HK-2 (cell line): ENCODE data around the gene LRP1B.
A peak's percentile ranks its signal among the peaks of the same experiment; 100 is the strongest.

Source experiments
- DNase-seq: peaks from one replicate; pipeline ENCODE4 v3.0.0-alpha.2; 2018; ENCODE audit not compliant: unreplicated experiment

Gene LRP1B

DNA sequence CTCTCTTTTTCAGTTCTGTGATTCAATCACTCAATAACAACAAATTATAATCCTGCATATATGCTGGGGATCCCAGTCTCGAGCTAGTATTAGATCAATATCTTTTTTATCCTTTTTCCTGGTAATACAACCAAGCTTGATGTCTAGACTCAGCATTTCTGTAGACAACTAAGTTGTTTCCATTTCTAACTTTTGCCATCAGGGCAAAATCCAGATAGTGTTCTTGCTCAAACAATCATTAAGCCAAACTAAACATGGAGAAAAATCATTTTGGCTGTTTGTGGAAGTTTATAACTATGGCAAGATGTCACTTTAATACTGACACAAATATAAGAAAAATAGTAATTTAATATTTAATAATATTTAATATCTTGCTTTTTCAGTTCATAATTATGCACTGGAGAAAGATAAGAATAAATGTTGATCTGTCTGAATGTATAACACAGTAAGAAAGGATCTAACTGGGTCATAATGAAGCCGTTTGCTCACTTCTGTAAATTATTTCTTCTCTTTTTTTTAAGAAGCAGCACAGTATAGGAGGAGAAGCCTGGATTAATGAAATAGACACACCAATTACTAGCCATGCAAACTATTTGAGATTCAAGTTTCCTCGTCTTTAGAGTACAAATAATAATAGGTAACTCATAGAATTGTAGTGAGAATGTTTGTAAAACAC, 979.1 kb downstream of the LRP1B start:
- no peak for DNase-seq

DNA sequence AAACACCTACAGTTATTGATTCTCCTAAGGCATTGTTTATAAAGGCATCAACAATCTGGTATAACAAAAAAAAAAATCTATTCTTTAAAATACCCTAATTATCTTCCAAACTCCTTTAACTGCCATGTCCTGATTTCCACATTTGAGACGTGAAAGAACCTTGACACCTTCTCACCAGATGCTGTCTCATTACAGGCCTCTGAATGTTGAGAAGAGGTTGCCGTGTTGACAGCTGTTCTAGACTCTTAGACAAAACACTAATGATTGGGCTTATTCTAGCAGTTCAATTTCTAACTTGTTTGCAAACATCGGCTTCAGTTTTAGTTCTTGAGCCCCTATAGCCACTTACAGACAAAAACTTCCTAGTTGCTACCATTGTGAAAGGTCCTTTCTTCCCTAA, 988.8 kb downstream of the LRP1B start:
- DNase-seq: no peak

DNA sequence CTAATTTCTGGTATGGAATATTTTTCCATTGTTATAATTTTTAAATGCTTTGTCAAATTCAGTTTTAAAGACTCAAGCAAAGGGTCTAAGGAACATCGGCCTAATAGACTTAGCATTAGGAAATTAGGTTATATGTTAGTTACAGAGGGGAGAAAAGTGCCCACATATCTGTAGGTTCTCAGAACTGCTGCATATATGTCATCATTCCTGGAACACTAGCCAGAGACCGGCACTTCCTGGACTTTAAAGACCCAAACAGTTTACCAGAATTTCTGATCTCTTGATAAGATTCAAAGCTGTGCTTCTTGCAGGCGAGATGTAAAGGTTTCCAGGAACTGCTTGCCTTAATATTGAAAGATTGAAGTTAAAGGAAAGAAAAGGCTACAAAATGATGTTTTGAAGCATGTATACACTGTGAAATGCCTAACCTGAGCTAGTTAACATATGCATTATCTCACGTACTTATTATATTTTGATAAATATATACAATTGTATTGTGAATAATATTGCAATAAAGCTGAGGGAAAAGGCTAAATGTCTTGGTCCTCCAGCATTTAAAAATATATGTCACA, 993.6 kb downstream of the LRP1B start:
- no peak for DNase-seq

DNA sequence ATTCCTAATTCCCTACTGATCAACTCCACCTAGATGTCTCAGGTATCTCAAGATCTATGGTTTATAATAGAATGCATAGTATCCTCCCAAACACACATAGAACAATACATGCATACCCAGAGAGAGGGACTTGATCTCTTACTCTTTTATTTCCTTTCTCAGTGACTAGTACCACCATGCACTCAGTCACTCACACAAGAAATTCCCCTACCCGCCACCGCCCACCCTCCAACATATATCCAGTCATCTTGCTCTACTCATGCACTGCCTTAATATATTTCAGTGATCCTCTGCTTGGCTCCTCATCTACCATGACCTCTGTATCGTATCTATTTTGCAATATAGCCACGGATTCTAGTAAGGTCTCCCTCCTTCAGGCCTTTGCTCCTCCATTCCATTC, 996.9 kb downstream of the LRP1B start:
- no peak for DNase-seq

DNA sequence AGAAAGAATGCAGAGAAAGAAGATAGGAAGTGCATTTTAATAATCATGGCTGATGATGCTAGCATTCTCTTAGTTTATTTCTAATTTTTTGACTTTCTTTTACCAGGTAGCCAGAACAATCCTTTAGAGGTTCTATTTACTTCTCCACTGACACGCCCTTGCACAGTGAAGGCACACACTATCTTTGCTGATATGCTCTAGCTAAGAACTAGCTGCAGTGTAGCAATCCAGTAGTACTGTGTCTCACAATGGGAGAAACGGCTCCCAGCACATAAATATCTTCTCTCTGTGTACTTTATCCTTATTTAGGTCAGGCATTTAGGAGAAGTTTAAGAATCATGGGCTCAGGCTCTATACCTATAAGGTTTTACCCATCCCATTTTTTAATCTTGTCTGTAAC, 1005.4 kb downstream of the LRP1B start:
- no peak for DNase-seq

DNA sequence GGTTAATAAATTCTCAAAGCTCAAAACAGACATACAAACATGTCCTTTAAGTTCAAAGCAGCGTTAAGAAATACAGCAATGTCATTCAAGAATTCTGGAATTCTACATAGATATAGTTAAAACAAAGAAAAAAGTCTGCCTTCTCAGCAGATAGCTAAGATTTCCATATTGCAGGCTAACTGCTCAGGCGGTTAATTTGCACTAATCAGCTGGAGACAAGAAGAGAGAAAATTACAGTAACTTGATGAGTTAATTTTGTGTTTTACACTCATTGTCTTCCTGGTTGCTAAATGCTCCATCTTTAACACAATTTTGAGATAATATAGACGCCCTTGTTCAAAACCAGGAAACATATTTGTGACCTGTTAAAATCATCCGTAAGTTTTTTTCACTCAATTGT, 1012.0 kb downstream of the LRP1B start:
- DNase-seq: no peak

DNA sequence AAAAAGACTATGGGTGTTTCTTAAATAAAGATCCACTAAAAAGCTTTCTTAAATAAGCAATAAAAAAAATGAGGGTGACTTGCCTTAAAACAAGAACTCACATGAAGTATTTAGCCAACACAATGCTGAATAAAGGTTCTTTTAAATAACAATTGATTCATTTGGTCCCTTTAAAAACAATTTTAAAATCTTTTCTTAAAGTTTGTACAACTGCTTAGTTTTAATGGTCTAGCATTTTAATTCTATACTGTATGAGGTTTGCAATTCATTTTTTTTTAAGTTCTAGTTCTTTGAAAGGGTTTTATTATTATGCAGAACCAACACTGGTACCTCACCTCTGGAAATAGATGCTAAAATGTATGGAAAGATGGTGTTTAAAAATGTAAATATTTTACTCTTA, 1017.5 kb downstream of the LRP1B start:
- no peak for DNase-seq

DNA sequence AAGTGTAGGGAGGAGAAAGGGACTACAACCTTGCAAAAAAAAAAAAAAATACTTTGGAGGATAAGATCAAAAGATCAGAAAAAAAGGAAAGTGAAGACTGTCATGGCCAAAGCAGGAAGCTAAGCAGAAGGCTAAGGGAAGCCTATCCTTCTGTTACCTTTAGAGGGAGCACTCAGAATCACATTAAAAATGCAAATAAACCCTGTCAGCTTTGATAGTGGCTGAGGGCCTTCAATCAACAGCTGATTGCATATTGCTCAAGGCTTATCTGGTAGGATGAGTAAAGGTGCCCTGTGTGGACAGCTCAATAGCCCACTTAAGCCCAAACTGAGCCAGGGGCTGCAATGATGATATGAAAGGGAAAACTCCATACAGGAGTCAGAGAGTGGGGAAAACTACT, 1021.2 kb downstream of the LRP1B start:
- no peak for DNase-seq

DNA sequence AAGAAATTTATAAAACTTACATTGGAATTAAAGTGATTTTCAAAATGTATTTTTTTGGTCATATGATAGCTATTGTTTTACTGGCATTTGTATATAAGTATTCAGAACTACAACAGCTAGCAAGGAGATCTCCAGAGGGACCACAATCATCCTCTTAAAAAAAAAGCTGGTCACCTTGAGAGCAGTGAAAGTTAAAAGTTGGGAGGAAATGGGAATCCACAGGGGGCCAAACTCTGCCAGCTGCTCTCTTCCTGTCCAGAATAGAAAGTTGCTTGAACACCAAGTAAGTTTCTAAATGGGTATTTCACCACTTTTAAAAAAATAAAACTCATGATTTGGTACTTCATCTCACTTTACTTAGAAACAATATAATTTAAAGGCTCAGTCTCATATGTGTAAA, 1025.1 kb downstream of the LRP1B start:
- no peak for DNase-seq

DNA sequence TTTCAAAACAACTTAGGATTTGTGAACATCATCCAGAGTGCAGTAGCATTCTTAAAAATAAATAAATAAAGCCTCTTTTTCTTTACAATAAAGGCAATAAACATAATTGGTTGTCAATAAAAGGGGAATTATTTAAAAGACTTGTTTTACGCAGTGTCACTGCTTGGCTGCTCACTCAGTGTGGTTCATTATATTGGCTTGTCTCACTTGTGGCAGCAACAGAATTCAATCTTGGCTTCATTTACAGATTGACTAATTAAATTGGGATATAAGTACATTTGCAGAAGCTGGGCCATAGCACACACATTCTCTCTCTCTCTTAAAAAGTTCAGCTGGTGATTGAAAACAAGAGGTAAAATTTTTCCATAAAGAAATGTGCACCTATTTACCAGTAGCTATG, 1027.6 kb downstream of the LRP1B start:
- no peak for DNase-seq

DNA sequence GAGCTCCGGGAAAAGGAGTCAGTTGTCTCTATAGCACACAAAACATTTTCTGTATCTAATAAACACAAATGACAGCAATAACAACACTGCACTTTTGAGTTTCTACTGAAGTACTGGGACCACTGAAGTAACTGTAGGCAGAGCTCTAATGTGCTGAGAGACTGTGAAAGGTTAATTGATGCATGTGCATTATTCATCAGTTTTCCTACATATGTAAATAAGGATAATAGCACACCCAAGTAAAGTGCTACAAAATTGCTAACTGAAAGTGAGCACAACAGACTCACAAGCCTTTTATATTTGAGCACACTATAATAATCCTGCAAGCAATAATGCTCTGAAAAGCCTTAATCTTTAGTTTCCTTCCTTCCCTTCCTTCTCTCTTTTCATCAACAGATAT, 1051.6 kb downstream of the LRP1B start:
- no peak for DNase-seq

DNA sequence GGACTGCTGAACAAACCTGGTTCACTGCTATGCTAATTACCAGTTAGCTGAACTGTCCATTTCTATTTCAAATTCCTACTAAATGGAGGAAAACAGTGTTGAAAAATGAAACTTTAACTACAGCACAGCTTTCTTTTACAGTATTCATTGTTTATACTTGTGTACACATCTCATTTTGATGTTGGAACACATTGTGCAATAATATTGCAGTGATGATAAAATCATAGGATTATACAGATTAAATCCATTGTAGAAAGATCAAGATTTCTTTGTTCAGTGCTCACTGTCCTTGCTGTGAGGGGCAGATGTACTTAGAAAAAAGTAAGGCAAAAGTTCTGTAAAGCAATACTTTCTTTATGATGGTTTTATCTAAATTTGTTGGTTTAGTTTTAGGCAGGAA, 1055.1 kb downstream of the LRP1B start:
- no peak for DNase-seq

DNA sequence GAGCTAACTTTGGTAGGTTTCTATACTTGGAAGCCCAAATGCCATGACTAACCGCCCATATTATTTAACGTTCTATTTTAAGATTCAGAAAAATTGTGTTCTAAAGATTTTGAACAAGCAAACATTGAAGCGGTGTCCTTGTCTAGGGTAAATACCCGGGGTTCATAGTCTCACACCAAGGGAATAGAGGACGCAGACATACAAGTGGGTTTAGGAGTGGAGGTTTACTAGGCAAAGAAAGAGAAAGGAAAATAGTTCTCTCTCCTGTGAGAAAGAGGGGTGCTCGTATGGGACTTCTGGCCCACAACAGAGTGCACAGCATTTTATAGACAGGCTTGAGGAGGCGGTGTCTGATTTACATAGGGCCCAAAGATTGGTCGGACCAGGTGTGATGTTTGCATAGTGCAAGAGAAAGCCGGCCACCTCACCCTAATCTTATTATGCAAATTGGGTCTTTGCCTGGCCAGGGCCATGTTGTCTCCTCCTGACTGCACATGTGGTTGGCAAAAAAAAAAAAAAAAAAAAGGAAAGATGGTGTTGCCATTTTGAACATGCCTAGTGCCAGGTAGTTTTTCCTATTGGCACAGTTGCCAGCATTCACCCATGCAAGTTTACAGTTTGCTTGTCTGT, 1062.6 kb downstream of the LRP1B start:
- no peak for DNase-seq

DNA sequence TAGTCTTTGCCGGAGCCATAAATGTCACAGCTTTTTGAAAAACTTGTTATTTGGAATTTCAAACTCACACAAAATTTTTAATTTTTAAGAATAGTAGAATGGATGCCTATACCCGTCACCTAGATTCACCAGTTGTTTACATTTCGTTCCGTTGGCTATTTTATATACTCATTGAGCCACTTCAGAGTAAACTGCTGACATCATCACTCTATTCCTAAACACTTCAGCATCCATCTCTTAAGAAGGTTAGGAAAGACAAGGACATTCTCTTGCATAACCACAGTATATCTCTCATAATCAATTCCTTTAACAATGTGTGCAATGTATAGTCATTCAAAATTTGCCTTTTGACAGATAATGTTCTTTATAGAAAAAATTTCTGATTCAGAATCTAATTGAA, 1065.8 kb downstream of the LRP1B start:
- DNase-seq: no peak

DNA sequence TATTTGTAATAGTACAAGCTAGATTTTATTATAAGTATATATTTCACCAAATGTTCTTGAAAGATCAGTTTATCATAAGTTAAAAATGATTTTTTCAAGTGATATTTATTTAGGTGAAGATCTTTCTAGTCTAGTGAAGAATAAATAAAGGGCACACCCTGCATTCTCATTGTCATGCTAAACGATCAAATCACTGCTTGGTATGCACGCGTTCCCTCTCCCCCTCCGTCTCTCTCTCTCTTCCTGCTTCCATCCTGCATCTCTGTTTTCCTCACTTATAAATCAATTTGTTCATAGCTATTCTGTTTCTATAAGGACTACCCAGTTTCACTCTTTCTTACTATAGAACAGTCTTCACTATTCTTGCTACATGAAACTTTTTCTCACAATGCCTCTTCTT, 1067.4 kb downstream of the LRP1B start:
- DNase-seq: no peak

DNA sequence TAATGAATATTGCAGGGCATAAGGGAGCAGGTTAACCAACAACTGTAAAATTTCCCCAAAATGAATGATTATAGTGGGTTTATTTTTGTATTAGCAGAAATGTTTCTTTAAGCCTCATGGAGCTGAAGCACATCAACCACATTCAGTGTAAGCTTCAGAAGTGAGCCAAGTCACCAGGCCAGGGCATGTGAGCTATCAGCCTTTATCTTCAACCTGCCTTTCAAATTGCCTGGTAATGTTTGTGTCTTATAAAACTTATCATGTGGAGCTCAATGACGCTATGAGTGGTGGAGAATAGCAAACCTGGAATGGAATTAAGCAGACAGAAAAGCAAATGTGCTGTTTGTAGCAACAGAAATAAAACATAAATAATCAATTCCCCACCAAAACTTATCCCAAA, 1068.4 kb downstream of the LRP1B start:
- no peak for DNase-seq

DNA sequence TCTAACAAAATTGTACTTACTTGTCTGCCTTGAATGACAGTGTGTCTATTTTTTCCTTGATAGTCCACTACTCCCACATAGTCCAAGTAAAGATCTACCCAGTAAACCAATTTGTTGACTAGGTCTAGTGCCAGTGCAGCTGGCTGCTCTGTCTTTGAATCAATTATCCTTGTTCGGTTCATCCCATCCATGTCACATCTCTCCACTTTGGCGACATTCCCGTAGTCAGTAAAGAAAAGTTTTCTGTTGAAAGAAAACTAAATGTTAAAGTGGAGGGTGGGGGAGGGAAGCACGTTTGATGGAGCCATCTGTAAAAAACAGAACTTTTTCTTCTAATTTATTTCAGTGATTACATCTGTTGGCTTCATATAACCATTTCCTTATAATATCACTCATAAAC, 1068.8 kb downstream of the LRP1B start:
- no peak for DNase-seq

DNA sequence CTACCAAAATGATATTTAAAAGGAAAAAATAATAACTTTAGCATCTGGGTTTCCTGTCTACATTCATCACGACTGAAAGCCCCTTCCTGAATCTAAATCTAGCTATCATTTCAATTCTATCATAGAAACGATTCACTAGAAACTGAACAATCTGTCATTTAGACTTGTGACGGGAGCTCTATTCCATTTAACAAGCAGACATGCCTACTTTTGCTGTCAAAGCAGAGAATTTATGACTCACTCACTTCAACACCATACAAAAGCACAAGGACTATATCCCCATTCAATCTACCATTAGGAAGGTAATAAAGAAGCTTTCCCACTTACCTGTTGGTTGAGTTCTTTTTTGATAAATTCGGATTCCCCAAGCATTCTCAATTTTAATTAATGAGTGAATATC, 1072.3 kb downstream of the LRP1B start:
- DNase-seq: no peak

DNA sequence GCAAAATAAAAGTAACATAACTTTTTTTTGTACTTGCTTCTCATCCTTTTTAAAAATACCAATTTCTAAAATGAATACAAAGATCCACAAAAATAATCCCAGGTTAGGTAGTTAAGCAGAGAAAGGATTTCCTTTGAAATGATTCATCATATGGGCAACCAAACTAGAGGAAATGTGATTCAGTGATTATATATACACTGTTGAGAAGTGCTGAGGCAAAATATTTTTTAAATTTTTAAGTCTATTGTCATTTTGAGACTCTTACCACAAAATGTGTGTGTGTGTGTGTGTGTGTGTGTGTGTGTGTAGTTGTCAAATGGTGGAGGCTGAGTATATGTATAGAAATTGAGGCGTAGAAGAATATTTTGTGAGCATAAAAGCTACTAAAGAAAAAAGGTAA, 1075.3 kb downstream of the LRP1B start:
- peak; percentile 19 for DNase-seq

DNA sequence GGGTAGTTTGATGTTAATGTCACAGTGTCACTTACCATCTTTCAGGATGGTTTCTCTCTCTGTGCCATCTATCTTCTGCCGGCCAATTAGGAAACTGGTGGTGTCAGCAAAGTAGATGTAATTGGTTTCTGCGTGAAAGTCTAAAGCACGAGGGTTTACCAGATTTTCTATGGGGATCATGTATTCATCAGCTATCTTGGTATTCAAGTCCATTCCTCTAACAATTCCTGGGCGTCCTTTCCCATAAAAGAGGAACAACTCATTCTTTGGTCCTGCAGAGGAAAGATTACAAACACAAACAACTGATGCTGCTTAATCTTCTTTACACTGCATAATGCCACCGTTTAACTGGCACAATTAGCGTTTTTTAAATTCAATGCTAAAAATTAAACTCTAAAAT, 1081.9 kb downstream of the LRP1B start:
- no peak for DNase-seq

DNA sequence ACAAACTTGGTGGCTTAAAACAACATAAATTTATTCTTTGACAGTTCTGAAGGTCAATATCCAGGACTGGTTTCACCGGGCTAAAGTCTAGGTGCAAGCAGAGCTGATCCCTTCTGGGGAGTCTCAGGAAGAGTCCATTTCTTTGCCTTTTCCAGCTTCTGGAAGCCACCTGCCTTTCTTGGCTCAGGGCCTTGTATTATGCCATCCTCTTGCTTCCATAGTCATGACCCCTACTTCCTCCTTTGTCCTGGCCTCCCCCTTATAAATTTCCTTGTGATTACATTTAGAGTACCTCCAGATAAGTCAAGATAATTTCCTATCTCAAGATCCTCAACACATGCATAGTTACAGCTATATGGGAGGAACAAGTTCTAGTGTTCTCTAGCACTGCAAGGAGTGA, 1089.5 kb downstream of the LRP1B start:
- no peak for DNase-seq

DNA sequence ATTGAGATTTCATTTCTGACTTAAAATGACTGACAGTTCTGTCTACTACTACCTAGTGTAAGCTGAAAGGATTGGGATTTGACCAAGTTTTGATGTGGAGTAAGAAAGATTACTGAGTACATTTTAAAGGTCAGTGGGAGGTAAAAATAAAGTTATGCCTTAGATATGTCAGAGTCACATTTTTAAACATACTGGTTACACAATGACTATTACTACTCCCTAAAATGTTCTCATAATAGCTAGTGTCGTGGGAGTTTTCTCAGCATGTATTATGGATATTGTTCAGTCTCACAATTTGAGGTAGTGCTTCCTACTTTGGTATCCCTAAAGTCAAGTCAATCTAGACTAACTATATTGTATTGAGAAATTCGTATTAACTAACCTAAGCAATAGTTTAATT, 1092.5 kb downstream of the LRP1B start:
- DNase-seq: no peak

DNA sequence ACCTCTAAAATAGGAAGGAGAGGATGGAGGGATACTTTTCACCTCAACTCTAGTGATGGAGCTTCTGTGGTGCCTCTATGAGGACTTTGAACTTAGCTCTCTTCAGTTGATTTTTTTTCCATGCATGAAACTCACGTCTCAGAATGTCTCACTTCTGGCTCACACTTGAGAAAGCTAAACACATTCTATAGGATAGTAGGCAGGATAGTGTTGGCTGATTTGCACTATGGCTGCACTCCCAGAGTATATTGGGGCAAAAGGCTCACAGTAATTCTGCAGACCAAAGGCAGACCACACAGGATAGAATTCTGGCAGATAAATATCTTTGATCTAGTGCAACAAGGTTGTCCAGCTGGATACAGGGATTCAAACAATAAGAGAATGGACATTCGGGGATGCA, 1093.5 kb downstream of the LRP1B start:
- no peak for DNase-seq
